Measurements from ENCODE around the gene B4GALT3. TPM values are rescaled to one million over a fixed set of nuclear protein-coding genes. Genes with fewer than 3 reads are reported as not detected.

Gene B4GALT3
- total RNA-seq, 1 donor from 2014 or later, result 12.9 TPM

DNA sequence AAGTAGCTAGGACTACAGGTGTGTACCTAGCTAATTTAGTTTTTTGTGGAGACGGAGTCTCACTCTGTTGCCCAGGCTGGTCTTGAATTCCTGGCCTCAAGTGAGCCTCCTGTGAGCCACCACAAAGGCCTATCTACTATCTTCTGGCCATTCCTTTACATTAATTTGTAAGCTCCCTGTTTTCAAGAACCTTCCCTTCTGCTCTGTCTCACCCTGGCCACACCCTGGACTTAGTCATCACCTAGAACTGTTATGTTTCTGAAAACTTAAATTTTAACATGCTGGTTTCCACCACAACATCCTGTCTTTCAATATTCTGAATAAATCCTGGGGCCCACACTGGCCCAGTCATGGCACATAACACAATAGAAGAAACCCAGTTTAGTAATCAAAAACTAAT lies 4.9 kb upstream of the B4GALT3 start:
- Histone ChIP-seq H3K36me3 (ENCODE audit: control insufficient read depth, insufficient read depth, low read length) (no peaks in the 10 kb centered on the region), H3K4me3 (ENCODE audit: low read depth, low read length) (no peak overlapping the region), H3K27me3 (ENCODE audit: control insufficient read depth, insufficient read depth, low read length) (no peaks in the 10 kb centered on the region)
- peak; percentile 73 for DNase-seq (ENCODE audit: low read depth)
- TF ChIP-seq, protein P1, sequence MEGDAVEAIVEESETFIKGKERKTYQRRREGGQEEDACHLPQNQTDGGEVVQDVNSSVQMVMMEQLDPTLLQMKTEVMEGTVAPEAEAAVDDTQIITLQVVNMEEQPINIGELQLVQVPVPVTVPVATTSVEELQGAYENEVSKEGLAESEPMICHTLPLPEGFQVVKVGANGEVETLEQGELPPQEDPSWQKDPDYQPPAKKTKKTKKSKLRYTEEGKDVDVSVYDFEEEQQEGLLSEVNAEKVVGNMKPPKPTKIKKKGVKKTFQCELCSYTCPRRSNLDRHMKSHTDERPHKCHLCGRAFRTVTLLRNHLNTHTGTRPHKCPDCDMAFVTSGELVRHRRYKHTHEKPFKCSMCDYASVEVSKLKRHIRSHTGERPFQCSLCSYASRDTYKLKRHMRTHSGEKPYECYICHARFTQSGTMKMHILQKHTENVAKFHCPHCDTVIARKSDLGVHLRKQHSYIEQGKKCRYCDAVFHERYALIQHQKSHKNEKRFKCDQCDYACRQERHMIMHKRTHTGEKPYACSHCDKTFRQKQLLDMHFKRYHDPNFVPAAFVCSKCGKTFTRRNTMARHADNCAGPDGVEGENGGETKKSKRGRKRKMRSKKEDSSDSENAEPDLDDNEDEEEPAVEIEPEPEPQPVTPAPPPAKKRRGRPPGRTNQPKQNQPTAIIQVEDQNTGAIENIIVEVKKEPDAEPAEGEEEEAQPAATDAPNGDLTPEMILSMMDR (IDR thresholded peaks at IDR 0.05; ENCODE audit: insufficient read depth, low read length, severe bottlenecking), result no peak
- FAIRE-seq, result no peak

DNA sequence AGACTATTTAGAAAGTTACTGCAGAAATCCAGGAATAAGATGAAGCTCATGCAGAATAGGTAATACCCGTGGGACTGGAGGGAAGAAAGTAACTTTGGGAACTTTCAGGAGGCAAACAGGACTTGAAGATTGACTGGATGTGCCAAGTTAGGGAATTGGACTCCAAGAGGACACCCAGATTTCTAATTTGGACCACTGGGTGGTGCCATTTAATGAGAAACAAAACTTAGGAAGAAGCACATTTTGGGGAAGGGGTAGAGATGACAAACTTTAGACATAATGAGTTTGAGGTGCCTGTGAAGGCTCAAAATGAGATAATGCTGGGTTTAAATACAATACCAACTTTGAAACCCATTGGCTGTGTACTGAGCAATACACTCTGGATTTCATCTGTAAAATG lies 3.3 kb upstream of the B4GALT3 start:
- no peak for FAIRE-seq
- Histone ChIP-seq H3K36me3 (ENCODE audit: control insufficient read depth, insufficient read depth, low read length) (peaks cover 2% of the 10 kb centered on the region), H3K4me3 (ENCODE audit: low read depth, low read length) (no peak overlapping the region), H3K27me3 (ENCODE audit: control insufficient read depth, insufficient read depth, low read length) (no peaks in the 10 kb centered on the region)
- TF ChIP-seq, protein P1 (IDR thresholded peaks at IDR 0.05; ENCODE audit: insufficient read depth, low read length, severe bottlenecking), result peak; percentile 25
- DNase-seq (ENCODE audit: low read depth), result peak; percentile 19

DNA sequence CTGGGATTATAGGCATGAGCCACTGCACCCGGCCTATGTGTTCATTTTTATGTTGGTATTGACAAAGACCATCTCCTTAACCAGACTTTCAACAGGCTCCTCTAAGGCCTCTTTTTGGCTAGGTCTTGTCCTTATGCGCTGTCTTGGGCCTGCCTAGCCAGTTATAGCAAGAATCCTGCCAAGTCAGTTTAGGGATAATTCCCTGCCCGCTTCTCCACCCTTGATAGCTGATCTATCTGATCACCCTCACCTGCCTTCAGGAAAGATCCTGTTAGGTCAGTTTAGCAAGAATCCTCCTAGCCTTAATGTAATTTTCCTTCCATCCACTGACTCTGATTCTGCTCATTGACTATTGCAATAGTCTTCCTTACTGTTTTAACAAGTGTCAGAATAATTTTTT lies 2.4 kb upstream of the B4GALT3 start:
- DNase-seq (ENCODE audit: low read depth) (peak; percentile 9), FAIRE-seq (no peak)
- TF ChIP-seq, protein P1 (IDR thresholded peaks at IDR 0.05; ENCODE audit: insufficient read depth, low read length, severe bottlenecking), result no peak
- Histone ChIP-seq H3K27me3 (ENCODE audit: control insufficient read depth, insufficient read depth, low read length) (no peaks in the 10 kb centered on the region), H3K36me3 (ENCODE audit: control insufficient read depth, insufficient read depth, low read length) (peaks cover 6% of the 10 kb centered on the region), H3K4me3 (ENCODE audit: low read depth, low read length) (no peak overlapping the region)

DNA sequence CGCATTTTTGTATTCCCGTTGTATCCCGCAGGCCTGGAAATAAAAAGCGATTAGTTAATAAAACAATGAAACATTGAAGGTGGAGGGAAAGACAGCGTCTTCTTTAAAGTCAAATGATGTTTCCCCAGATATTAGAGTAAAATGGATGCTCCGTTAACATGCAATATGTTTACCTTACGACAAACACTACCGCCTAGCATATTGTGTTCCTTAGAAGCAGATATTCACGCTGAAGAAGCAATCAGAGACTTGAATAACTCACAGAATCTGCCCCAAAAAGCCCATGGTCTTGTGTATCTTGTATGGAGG lies 583 bp upstream of the B4GALT3 start:
- Histone ChIP-seq H3K36me3 (ENCODE audit: control insufficient read depth, insufficient read depth, low read length) (peaks cover 14% of the 10 kb centered on the region), H3K4me3 (ENCODE audit: low read depth, low read length) (peak overlapping the region; percentile 92), H3K27me3 (ENCODE audit: control insufficient read depth, insufficient read depth, low read length) (no peaks in the 10 kb centered on the region)
- no peak for DNase-seq (ENCODE audit: low read depth)
- no peak for FAIRE-seq
- TF ChIP-seq, protein P1 (IDR thresholded peaks at IDR 0.05; ENCODE audit: insufficient read depth, low read length, severe bottlenecking), result no peak

DNA sequence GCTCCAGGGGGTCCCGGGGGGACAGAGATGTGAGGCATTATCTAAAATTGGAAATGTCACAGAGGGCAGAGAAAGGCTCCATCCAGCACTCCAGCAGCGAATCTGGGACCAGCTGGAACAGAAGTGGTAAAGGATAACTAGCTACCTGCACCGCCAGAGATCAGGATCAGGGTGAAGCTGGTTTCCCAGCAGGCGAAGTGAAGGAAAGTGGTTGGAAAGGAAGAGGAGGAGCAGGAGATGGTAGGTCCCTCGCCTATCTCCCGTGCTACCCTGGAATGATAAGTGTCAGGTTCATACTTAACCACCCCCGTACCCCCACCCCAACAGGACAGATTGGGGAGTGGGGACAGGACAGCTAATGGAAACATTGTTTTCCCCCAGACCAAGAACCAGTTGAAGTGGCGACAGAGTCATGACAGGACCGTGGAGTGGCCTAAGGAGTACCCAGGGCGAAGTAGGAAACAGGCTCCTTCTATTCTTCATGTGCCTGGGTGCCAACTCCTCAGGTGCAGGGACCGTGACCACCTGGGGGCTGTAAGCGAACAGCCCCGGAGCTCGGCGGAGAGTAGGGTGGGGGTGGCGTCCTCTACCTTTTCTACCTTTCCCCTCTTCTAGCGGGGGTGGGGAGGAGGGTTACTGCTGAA lies 717 bp downstream of the B4GALT3 start:
- Histone ChIP-seq H3K27me3 (ENCODE audit: control insufficient read depth, insufficient read depth, low read length) (no peaks in the 10 kb centered on the region), H3K4me3 (ENCODE audit: low read depth, low read length) (peak overlapping the region; percentile 92), H3K36me3 (ENCODE audit: control insufficient read depth, insufficient read depth, low read length) (peaks cover 17% of the 10 kb centered on the region)
- FAIRE-seq (no peak), DNase-seq (ENCODE audit: low read depth) (no peak)
- TF ChIP-seq, protein P1 (IDR thresholded peaks at IDR 0.05; ENCODE audit: insufficient read depth, low read length, severe bottlenecking), result no peak
